Epithelial cell of prostate (primary cell): ENCODE measurements around the gene CARHSP1.
"Not testable (repeated sequence)": the region's sequence is repeated elsewhere in the genome, so short reads cannot be mapped to it uniquely, and the experiment has no call there.

ENCODE experiments used
- DNase-seq: peaks from one replicate; pipeline ENCODE4 v3.0.0-alpha.2; 2011; ENCODE audit warnings: low read depth, low spot score
- H3K27ac ChIP-seq: fragments of 450-650 bp; 2 replicates; pipeline ENCODE4 v1.5.1; 2017; ENCODE audit warnings: mild to moderate bottlenecking

CARHSP1 gene

DNA sequence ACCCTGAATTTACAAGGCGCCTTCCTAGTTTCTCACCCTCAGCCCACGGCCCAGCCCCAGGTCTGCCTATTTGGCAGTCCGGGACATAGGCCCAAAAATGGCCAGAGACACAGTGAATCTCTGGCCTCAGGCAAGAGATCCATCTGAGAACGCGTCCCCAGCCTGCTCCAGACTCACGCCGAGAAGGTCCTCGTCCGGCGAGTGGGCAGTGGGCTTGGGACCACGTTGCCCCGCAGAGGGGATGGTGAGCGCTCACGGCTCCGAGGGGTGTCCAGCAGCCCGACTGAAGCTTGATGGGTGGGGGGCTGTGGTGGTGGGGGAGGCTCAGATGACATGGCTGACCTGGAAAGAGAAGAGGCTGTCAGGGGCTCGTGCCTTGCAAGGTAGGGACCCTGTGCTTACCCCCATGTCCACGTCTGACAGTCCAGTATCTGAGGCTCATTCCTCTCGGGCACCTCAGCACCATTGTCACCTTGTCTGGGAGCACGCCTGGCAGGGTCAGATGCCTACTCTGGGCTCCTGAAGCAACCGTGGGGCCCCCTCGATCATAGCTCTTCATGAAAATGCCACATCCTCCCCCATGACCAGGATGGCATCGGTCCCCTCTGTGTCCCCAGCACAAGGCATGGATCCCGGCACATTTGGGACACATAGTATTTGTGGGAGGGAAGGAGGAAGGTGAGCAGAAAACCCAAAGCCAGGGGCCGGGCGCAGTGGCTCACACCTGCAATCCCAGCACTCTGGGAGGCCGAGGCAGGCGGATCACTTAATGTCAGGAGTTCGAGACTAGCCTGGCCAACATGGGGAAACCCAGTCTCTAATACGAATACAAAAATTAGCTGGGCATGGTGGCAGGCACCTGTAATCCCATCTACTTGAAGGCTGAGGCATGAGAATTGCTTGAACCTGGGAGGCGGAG, 9.6 kb downstream of the CARHSP1 start:
- no peak for DNase-seq
- no peak overlapping the region for H3K27ac ChIP-seq

GRCh38 chr16:8855972-8856371, 12.8 kb downstream of the CARHSP1 start:
- DNase-seq: no peak
- no peak overlapping the region for H3K27ac ChIP-seq

DNA sequence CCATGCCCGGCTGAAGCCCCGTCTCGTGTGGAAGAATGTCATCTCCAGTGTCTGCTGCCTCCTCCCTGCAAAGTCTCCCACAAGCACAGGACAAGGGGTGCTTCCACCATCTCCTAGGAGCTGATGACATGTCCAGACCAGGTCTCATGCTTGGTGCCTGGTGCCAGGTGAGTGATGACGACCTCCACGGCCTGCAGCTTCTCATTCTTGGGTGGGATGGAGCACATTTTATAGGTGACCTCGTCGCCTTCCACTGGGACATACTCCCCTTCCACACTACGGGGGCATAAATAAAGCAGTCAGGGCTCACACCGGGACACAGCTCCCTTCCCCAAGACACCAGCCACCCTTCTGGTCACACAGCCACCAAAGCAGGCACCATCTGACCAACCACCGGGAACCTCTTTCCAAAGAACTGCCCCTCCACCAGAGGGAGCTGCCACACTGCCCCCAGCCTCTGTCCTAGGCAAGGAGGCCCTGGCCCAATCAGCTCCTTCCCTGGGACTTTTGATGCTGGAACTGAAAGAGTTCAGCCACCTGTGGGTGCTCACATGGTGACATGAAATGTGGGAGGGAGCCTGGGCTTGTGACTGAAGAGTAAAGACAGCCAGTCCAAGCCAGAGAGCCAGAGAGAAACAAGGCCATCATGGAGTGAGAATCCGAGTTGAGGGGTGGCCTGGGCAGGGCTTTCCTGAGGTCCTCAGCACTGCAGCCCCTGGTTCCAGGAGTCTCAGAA, 13.6 kb downstream of the CARHSP1 start:
- no peak for DNase-seq
- no peak overlapping the region for H3K27ac ChIP-seq

- H3K27ac ChIP-seq: no peak overlapping the region
- DNase-seq: no peak
Observed at GRCh38 chr16:8854298-8854948, 14.4 kb downstream of the CARHSP1 start.

- DNase-seq: no peak
- peak overlapping the region; percentile 88 for H3K27ac ChIP-seq
Observed at GRCh38 chr16:8853611-8854010, 15.2 kb downstream of the CARHSP1 start.

- peak overlapping the region; percentile 88 for H3K27ac ChIP-seq
- DNase-seq: no peak
Observed at GRCh38 chr16:8853150-8853549, 15.7 kb downstream of the CARHSP1 start.

- H3K27ac ChIP-seq: peak overlapping the region; percentile 88
Observed at GRCh38 chr16:8852534-8852933, 16.3 kb downstream of the CARHSP1 start.

DNA sequence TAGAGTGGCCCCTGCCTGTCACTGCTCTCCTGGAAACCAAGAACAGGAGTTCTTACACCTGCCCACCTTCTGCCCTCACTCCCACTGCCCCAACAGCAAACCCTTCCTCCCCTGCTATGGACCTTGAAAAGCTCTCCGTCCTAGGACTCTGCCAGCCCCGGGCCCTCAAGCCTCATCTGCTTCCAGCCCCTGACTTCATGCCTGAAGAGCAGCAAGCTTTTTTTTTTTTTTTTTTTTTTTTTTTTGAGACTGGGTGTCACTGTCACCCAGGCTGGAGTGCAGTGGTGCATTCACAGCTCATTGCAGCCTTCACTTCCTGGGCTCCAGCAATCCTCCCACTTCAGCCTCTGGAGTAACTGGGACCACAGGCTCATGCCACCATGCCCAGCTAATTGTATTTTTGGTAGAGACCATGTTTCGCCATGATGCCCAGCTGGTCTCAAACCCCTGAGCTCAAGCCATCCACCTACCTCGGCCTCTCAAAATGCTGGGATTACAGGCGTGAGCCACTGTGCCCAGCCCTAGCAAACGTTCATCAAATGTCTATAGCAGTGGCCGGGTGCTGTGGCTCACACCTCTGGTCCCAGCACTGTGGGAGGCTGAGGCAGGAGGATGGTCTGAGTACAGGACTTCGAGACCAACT, 16.9 kb downstream of the CARHSP1 start:
- H3K27ac ChIP-seq: peak overlapping the region; percentile 88
- DNase-seq: no peak

More at GRCh38 chr16:8852534-8852933, 16.3 kb downstream of the CARHSP1 start:
- no peak for DNase-seq

DNA sequence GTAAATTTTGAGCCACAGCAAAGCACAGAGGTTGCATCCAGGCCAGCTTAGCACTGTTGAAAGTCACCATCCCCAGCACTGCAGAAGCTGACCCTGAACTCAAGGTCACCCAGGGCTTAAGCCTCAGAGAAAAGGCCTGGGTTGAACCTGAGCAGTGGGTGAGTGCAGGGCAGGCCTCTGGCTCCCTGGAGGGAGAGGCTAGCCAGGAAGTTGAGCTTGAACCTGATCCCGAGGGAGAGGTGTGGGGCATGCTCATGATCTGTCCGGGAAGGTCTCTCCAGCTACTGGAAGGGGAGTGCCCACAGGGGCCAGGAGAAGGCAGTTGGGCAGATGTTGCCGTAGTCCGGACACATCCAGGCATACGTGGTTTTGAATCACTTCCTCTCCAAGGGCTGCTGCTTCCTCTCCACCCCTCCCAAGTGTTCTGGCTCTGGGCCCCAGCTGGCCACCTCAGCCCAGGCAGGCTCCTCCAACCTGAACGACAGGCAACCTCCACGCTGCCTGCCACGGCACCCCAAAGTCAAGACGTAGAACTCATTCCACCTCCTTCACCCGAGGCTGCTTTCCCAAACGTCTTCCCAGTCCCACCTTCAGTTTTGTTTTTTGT, 18.4 kb downstream of the CARHSP1 start:
- peak overlapping the region; percentile 88 for H3K27ac ChIP-seq
- no peak for DNase-seq

- no peak for DNase-seq
- H3K27ac ChIP-seq: peak overlapping the region; percentile 88
Observed at GRCh38 chr16:8849411-8850011, 19.3 kb downstream of the CARHSP1 start.

DNA sequence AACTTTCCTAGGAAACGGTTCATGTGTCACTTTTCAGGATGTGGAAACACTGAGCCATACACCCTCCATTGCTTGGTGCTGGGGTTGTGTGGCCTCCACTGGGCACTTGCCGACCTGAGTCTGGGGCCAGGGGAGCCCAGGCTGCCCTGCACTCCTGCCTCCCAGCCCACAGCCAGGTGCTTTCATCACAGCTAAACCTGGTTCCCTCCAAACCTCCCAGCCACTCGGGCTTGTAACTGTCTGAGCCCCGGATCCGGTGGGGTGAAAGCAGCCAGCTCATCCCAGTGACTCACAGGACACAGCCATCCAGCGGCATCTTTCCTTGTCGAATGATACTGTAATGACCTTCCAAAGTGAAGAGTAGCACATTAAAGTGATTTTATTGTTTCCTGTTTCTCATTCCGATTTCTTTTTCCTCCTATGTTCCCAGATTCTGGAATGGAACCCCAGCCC, 19.8 kb downstream of the CARHSP1 start:
- peak overlapping the region; percentile 88 for H3K27ac ChIP-seq

DNA sequence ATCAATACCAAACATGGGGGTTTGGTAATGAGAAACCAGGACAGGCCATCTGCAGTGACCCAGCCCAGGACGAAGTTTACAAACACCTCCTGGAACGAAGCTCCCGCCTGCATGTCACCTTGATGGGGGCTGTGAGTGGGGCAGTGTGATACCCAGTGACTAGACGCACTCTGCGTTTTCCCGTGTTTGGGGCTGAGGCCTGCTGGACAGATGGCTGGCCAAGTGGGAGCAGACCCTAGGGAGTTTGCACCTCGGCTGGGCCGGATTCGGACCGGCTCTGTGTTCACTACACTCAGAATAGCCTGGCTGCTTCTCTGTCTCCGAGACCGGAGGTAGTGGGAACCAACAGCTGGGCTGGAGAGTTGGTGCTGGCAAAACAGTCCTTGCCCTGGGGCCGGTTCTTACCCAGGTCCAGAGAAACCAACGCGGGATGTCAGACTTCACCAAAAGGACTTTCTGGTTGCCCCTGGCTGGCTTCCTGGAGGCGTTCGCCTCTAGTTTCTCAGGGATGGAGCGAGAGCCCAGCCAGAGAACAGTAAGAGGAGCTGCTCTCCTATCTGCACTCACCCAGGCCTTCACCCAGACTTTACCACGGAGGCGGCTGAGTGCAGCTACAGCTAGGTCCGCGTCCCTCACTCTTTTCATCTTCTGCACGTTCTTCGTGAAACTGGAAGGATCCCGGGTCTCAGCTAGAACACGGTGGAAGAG, 20.4 kb downstream of the CARHSP1 start:
- peak overlapping the region; percentile 88 for H3K27ac ChIP-seq

More for the DNA sequence above, 19.8 kb downstream of the CARHSP1 start:
- no peak for DNase-seq

DNA sequence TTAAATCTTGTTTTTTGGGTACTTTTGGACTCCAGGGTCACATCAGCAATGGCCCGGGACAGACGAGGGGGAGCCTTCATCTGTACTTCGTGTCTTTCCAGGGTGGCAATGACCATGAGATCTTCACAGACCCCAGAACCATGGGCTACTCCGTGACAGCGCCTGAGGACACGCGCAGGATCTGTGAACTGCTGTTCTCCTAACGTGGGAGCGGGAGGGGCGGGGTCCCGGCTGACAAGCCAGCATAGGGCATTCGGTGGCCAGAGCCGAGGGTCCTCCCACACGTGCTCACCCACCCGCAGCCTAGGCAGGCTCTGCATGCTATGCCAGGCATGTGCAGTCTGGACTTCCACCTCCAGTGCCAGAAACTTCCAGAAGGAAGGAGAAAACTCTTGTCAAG, 21.2 kb downstream of the CARHSP1 start:
- H3K27ac ChIP-seq: no peak overlapping the region

More for the DNA sequence above, 20.4 kb downstream of the CARHSP1 start:
- DNase-seq: no peak

DNA sequence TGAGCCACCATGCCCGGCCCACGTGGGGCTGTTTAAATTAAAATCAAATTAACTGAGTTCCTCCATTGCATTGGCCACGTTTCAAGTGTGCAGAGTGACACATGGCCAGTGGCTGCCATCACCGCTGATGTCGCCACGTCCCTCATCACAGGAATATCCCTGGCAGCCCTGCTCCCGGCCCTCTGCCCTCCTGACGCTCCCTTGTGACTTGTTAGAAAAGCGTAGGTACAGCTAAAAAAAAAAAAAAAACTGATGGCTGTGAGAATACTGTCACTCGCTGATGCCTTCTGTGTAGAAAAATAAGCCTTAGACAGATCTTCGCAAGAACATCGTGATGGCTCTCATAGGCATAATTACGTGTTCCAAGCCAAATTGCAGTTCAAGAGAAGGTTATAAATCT, 21.7 kb downstream of the CARHSP1 start:
- no peak overlapping the region for H3K27ac ChIP-seq
- DNase-seq: no peak

More for the DNA sequence above, 21.2 kb downstream of the CARHSP1 start:
- DNase-seq: no peak

- DNase-seq: no peak
- H3K27ac ChIP-seq: no peak overlapping the region
Observed at GRCh38 chr16:8846401-8846932, 22.3 kb downstream of the CARHSP1 start.

GRCh38 chr16:8845699-8846298, 23.0 kb downstream of the CARHSP1 start:
- DNase-seq: no peak
- no peak overlapping the region for H3K27ac ChIP-seq

DNA sequence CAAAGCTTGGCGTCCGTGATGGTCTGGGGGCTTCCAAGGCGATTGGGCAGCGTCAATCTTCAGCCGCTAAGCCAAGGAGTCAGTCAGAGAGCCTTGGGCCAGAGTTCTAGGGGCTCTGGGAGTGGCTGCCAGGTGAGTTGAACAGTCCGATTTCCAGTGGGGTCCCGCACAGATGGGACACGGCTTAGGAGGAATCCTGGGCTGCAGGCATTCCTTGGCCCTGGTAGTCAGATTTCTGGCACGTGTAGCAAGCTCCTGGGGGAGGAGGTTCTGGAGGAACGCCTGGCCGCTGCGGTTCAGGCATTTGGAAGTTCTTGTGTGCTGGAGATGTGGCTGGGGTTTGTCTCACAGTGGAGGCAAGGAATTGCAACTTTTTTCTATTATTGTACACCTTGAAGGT, 25.5 kb downstream of the CARHSP1 start:
- not testable (repeated sequence) for H3K27ac ChIP-seq, DNase-seq

GRCh38 chr16:8842016-8842415, 26.8 kb downstream of the CARHSP1 start:
- H3K27ac ChIP-seq, DNase-seq: not testable (repeated sequence)
